A549 treated with AZD9567 at 1 μM for 4 hours (cell line): ENCODE data around the gene NLRP12. TPM values are rescaled to one million over a fixed set of nuclear protein-coding genes. Genes with fewer than 3 reads are reported as not detected.

Experiments
- total RNA-seq: library from RNA; stranded (reverse); fragments of 200-300 nt; extraction: Qiagen RNA extraction; gene quantifications from 5 replicates; pipeline ENCODE4 v1.2.3, GENCODE V29; 2022; ENCODE audit not compliant: insufficient read depth

Gene NLRP12
- total RNA-seq: 0.02 TPM in 1 of 5 replicates, not detected in the others

GRCh38 chr19:53824134-53824611 lies at the start of gene NLRP12:
Gene NLRP12, minus strand, starts transcription at chr19:53824314. Its CDS starts 140 bp downstream, at chr19:53824174.

GRCh38 chr19:53867225-53868090 lies 43.3 kb upstream of the NLRP12 start, which contains the start of gene MYADM:
Gene MYADM, plus strand, starts transcription at chr19:53867883. Its CDS starts 5,647 bp downstream, at chr19:53873530.

Other genes with a start within 250 kb of the NLRP12 start
- gene DPRX, start 192.3 kb downstream of the NLRP12 start, total RNA-seq: not detected in 5 replicates
- gene MYADM, start 43.6 kb upstream of the NLRP12 start, total RNA-seq: 200 to 307 TPM (median 278 TPM) in 5 replicates
- 1.9 to 6.8 TPM (median 5.6 TPM) in 5 replicates for gene PRKCG, start 57.9 kb upstream of the NLRP12 start, total RNA-seq
- 5.6 to 8.6 TPM (median 8.5 TPM) in 5 replicates for gene CACNG7, start 85.0 kb upstream of the NLRP12 start, total RNA-seq
- 0.35 to 1.1 TPM (median 0.94 TPM) in 5 replicates for gene CACNG8, start 138.6 kb upstream of the NLRP12 start, total RNA-seq
- gene CACNG6, start 167.3 kb upstream of the NLRP12 start, total RNA-seq: 4.2 to 11.4 TPM (median 10.2 TPM) in 5 replicates
- 0.45 to 0.99 TPM (median 0.63 TPM) in 4 of 5 replicates, not detected in the other for gene VSTM1, start 239.6 kb upstream of the NLRP12 start, total RNA-seq